Measurements from ENCODE around the gene FLYWCH2. TPM values are rescaled to one million over a fixed set of nuclear protein-coding genes. Genes with fewer than 3 reads are reported as not detected.

Gene FLYWCH2
- total and polyA plus RNA-seq, 2 donors from 2014 or later = 31.3 to 52.5 TPM

DNA sequence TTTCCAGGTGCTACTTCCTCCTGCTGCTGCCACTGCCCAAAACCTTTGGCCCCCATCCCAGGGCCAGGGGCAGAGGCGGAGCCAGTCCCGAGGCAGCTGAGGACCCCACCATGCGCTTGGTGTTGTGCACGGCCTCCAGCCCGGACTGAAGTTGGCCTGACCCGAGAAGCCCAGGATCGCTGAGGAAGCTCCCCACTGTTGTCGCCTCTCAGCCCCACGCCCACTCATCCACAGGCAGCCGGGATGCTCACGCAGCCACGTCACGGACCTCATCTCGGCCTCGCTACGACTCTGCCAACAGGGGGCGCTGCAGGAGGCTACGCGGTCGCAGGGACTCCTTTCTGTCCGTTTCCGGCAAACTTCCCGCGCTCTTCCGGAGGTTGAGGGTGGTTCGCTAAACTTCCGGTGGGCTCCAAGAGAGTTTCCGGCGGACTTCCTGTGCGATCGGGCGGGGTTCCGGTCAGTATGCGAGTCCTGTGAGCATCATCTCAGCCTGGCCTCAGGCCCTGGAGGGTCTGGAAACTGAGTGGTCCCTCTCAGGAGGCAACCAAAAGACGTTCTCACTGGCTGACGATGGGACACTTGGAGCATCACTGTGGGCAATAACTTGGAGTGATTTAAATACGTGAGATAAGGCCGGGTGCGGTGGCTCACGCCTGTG is 40.5 kb upstream of the FLYWCH2 start:
- DNase-seq (peak in 4 of 5 donors; percentile 43 to 88 (median 66)), FAIRE-seq (no peak)
- H3K4me3 ChIP-seq (ENCODE audit: low read length in 3 of 3) = peak overlapping the region in 1 of 3 donors; percentile 28
- peaks cover 0 to 4% (median 0%) of the 10 kb centered on the region in 3 donors for H3K4me1 ChIP-seq (ENCODE audit: control insufficient read depth in 2 of 3, insufficient read depth in 2 of 3, low read depth in 1 of 3, low read length in 3 of 3)
- intact Hi-C loops (cut with DNase I) = no loop called here
- TF ChIP-seq, protein P1, sequence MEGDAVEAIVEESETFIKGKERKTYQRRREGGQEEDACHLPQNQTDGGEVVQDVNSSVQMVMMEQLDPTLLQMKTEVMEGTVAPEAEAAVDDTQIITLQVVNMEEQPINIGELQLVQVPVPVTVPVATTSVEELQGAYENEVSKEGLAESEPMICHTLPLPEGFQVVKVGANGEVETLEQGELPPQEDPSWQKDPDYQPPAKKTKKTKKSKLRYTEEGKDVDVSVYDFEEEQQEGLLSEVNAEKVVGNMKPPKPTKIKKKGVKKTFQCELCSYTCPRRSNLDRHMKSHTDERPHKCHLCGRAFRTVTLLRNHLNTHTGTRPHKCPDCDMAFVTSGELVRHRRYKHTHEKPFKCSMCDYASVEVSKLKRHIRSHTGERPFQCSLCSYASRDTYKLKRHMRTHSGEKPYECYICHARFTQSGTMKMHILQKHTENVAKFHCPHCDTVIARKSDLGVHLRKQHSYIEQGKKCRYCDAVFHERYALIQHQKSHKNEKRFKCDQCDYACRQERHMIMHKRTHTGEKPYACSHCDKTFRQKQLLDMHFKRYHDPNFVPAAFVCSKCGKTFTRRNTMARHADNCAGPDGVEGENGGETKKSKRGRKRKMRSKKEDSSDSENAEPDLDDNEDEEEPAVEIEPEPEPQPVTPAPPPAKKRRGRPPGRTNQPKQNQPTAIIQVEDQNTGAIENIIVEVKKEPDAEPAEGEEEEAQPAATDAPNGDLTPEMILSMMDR (IDR thresholded peaks at IDR 0.05; ENCODE audit: borderline replicate concordance, extremely low read depth, insufficient read depth) = peak; percentile 25
- H3K36me3 ChIP-seq (ENCODE audit: control insufficient read depth in 2 of 3, insufficient read depth in 3 of 3, low read length in 3 of 3) = no peaks in the 10 kb centered on the region
- no peak overlapping the region for H3K27ac ChIP-seq (ENCODE audit: low read depth in 2 of 2, low read length in 2 of 2)
- no peaks in the 10 kb centered on the region for H3K9me3 ChIP-seq (ENCODE audit: control insufficient read depth in 2 of 3, insufficient read depth in 1 of 3, low read length in 3 of 3)
- H3K27me3 ChIP-seq (ENCODE audit: control insufficient read depth, insufficient read depth, low read length) = no peaks in the 10 kb centered on the region
- peak overlapping the region in 1 of 3 donors; percentile 20 for H3K9ac ChIP-seq (ENCODE audit: low read length in 3 of 3)

DNA sequence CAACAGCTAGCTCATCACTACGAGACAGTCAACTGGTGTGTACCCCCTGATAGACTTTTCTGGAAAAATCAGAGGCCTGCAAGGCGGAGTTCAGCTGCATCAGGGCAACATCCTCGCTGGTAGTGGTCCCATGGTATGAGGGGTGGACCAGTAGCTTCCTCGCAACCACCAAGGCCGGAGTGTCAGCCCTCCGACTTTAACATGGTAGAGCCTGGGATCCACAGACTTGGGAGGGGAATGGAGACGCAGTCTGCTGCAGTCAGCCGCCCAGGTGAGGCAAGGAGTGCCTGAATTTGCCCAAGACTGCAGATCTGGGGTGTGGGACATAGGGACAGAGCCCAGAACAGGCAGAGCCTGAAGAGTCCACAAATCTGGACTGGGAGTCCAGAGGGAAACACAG is 39.5 kb upstream of the FLYWCH2 start:
- no peak overlapping the region for H3K27ac ChIP-seq (ENCODE audit: low read depth in 2 of 2, low read length in 2 of 2)
- TF ChIP-seq, protein P1 (IDR thresholded peaks at IDR 0.05; ENCODE audit: borderline replicate concordance, extremely low read depth, insufficient read depth) = no peak
- intact Hi-C loops (cut with DNase I) = no loop called here
- no peaks in the 10 kb centered on the region for H3K36me3 ChIP-seq (ENCODE audit: control insufficient read depth in 2 of 3, insufficient read depth in 3 of 3, low read length in 3 of 3)
- H3K4me3 ChIP-seq (ENCODE audit: low read length in 3 of 3) = no peak overlapping the region
- no peaks in the 10 kb centered on the region for H3K9me3 ChIP-seq (ENCODE audit: control insufficient read depth in 2 of 3, insufficient read depth in 1 of 3, low read length in 3 of 3)
- H3K27me3 ChIP-seq (ENCODE audit: control insufficient read depth, insufficient read depth, low read length) = no peaks in the 10 kb centered on the region
- H3K9ac ChIP-seq (ENCODE audit: low read length in 3 of 3) = no peak overlapping the region
- H3K4me1 ChIP-seq (ENCODE audit: control insufficient read depth in 2 of 3, insufficient read depth in 2 of 3, low read depth in 1 of 3, low read length in 3 of 3) = peaks cover 0 to 4% (median 0%) of the 10 kb centered on the region in 3 donors
- FAIRE-seq (no peak), DNase-seq (no peak)

DNA sequence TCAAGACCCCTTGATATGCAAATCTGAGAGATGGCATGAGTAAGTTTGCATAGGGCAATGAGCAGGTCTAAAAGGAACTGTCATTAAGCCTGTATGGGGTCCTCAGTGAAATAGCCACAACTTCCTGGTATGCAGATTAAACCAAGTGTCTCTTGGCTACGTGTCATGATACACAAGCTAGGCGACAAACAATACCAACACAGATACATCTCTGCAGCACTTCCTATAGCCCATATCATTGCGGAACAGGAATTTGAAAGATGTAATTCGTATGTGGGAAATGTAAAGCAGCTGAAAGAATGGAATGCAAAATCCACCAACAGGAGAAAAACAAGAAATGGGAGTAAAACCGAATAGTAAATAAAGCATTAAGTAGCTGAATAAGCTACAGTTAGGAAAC is 37.9 kb upstream of the FLYWCH2 start:
- peaks cover 2% of the 10 kb centered on the region for H3K27me3 ChIP-seq (ENCODE audit: control insufficient read depth, insufficient read depth, low read length)
- H3K36me3 ChIP-seq (ENCODE audit: control insufficient read depth in 2 of 3, insufficient read depth in 3 of 3, low read length in 3 of 3) = no peaks in the 10 kb centered on the region
- DNase-seq (no peak), FAIRE-seq (no peak)
- H3K9ac ChIP-seq (ENCODE audit: low read length in 3 of 3) = no peak overlapping the region
- TF ChIP-seq, protein P1 (IDR thresholded peaks at IDR 0.05; ENCODE audit: borderline replicate concordance, extremely low read depth, insufficient read depth) = no peak
- H3K27ac ChIP-seq (ENCODE audit: low read depth in 2 of 2, low read length in 2 of 2) = no peak overlapping the region
- intact Hi-C loops (cut with DNase I) = no loop called here
- H3K9me3 ChIP-seq (ENCODE audit: control insufficient read depth in 2 of 3, insufficient read depth in 1 of 3, low read length in 3 of 3) = no peaks in the 10 kb centered on the region
- H3K4me1 ChIP-seq (ENCODE audit: control insufficient read depth in 2 of 3, insufficient read depth in 2 of 3, low read depth in 1 of 3, low read length in 3 of 3) = peaks cover 0 to 4% (median 0%) of the 10 kb centered on the region in 3 donors
- no peak overlapping the region for H3K4me3 ChIP-seq (ENCODE audit: low read length in 3 of 3)
